HT-29 (cell line): ENCODE results near the gene FBLN7. TPM values are rescaled to one million over a fixed set of nuclear protein-coding genes. Genes with fewer than 3 reads are reported as not detected.

Experiments
- DNase-seq: peaks from one replicate; pipeline ENCODE4 v3.0.0-alpha.2; 2015; ENCODE audit warnings: low spot score
- total RNA-seq: library from RNA; depleted of rRNA; stranded (reverse); fragments of >200 nt; shearing (Covaris generic); gene quantifications from 2 replicates; pipeline ENCODE4 v1.2.3, GENCODE V29; 2014; rRNA removed

Gene FBLN7
- total RNA-seq, 1 experiment from 2014 or later = 0.05 TPM

GRCh38 chr2:112230371-112230770 is 92.2 kb downstream of the FBLN7 start:
- no peak for DNase-seq

Other genes starting within 250 kb of the FBLN7 start
- gene MERTK, start 239.8 kb upstream of the FBLN7 start, total RNA-seq = 0.34 and 0.46 TPM in 2 replicates
- gene TMEM87B, start 83.1 kb upstream of the FBLN7 start, total RNA-seq = 9.1 and 18.7 TPM in 2 replicates
- gene ZC3H8, start 116.7 kb downstream of the FBLN7 start, total RNA-seq = 4.0 and 5.9 TPM in 2 replicates
- 0.50 and 1.2 TPM in 2 replicates for gene ZC3H6, start 137.2 kb downstream of the FBLN7 start, total RNA-seq